ENCODE measurements around the gene EMP3. TPM values are rescaled to one million over a fixed set of nuclear protein-coding genes. Genes with fewer than 3 reads are reported as not detected.

Gene EMP3
- total and polyA plus RNA-seq, 9 of the 15 experiments (the other 6 are each of a cell fraction or from before 2014, with no cell fraction given), result 123 to 386 (median 296) TPM

DNA sequence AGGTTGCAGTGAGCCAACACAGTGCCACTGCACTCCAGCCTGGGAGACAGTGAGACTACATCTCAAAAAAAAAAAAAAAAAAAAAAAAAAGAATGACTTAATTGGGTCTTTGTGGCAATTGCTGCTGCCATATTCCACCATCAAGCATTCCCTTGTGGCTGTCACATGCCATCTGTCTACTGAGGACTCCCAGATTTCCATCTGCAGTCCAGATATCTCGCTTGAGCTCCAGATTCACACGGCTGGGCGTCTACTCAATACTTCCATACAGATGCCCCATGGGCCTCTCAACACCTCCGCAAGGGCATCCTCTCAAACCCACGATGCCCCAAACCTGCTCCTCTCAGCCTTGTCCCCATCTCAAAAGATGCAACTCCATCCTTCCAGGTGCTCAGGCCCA, 25.5 kb downstream of the EMP3 start:
- no peak overlapping the region for H2AFZ ChIP-seq (ENCODE audit: low read depth, low read length)
- DNase-seq (ENCODE audit: extremely low read depth in 1 of 4, low spot score in 3 of 4), result no peak
- TF ChIP-seq ILF3 (IDR thresholded peaks at IDR 0.05; ENCODE audit: borderline replicate concordance), result no peak
- no peak for TF ChIP-seq CBFB (CRISPR knock-in tag; IDR thresholded peaks at IDR 0.05)
- TF ChIP-seq, protein P1, sequence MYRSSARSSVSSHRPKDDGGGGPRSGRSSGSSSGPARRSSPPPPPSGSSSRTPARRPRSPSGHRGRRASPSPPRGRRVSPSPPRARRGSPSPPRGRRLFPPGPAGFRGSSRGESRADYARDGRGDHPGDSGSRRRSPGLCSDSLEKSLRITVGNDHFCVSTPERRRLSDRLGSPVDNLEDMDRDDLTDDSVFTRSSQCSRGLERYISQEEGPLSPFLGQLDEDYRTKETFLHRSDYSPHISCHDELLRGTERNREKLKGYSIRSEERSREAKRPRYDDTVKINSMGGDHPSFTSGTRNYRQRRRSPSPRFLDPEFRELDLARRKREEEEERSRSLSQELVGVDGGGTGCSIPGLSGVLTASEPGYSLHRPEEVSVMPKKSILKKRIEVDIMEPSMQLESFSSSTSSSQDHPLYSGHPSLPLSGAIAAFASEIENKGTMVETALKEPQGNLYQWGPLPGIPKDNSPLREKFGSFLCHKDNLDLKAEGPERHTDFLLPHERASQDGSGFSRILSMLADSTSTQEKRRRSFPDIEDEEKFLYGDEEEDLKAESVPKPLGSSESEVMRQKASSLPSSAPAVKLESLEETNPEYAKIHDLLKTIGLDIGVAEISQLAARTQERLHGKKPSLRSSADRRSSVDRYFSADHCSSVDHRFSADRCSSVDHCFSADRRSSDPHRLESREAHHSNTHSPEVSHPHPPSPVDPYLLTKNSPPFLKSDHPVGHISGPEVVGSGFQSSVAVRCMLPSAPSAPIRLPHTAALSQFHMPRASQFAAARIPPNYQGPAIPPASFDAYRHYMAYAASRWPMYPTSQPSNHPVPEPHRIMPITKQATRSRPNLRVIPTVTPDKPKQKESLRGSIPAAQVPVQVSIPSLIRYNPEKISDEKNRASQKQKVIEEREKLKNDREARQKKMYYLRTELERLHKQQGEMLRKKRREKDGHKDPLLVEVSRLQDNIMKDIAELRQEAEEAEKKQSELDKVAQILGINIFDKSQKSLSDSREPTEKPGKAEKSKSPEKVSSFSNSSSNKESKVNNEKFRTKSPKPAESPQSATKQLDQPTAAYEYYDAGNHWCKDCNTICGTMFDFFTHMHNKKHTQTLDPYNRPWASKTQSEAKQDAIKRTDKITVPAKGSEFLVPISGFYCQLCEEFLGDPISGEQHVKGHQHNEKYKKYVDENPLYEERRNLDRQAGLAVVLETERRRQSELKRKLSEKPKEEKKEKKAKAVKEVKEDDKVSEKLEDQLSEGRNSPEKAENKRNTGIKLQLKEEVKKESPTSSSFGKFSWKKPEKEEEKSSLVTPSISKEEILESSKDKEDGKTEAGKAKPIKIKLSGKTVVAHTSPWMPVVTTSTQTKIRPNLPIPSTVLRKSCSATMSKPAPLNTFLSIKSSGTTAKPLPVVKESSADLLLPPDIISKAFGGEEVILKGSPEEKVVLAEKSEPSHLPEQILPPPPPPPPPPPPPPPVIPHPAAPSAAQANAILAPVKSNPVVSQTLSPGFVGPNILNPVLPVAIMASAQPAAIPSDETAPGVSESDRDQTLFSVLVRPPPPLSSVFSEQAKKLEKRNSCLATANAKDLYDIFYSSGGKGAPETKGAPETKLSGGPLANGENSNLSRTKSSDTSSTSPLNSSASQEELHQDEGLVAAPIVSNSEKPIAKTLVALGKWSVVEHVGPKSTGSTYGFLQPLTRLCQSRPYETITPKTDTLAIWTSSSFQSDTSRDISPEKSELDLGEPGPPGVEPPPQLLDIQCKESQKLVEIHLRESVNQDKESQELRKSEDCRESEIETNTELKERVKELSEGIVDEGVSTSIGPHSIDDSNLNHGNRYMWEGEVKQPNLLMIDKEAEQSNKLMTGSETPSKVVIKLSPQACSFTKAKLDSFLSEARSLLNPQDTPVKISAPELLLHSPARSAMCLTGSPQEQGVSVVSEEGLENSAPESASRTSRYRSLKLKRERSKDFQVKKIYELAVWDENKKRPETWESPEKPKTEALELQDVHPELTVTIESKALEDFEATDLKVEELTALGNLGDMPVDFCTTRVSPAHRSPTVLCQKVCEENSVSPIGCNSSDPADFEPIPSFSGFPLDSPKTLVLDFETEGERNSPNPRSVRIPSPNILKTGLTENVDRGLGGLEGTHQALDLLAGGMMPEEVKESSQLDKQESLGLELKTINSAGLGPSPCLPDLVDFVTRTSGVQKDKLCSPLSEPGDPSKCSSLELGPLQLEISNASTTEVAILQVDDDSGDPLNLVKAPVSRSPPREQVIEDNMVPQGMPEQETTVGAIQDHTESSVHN (IDR thresholded peaks at IDR 0.05; ENCODE audit: borderline replicate concordance in 1 of 2, low read depth in 1 of 2), result no peak
- no peak for TF ChIP-seq LEF1 (IDR thresholded peaks at IDR 0.05)
- no peak for TF ChIP-seq HDAC6 (IDR thresholded peaks at IDR 0.05; ENCODE audit: low read depth, low read length)
- in situ Hi-C loops (cut with MboI) (no loop called here), intact Hi-C loops (cut with micrococcal nuclease) (loop anchor here (1.0 kb wide), 1 partner anchor 233 kb away; no protein-coding TSS in a partner anchor)
- no peak for ATAC-seq
- no peak overlapping the region for H3K4me3 ChIP-seq
- no peaks in the 10 kb centered on the region for H3K9me3 ChIP-seq (replicated peaks; ENCODE audit: control insufficient read depth, insufficient read depth, low read depth, low read length)
- H3K27me3 ChIP-seq (ENCODE audit: control insufficient read depth in 2 of 2, insufficient read depth in 2 of 2, low read length in 2 of 2), result no peaks in the 10 kb centered on the region
- FAIRE-seq, result no peak
- no peaks in the 10 kb centered on the region for H4K20me1 ChIP-seq (replicated peaks; ENCODE audit: control insufficient read depth, insufficient read depth, low read length)
- H3K9ac ChIP-seq (ENCODE audit: insufficient read depth in 1 of 2, low read depth in 2 of 2, low read length in 2 of 2), result no peak overlapping the region
- no peak overlapping the region for H3K4me2 ChIP-seq (ENCODE audit: insufficient read depth, low read length)
- BruUV-seq (replicated peaks), result no TSS peak
- WGBS (ENCODE audit: insufficient coverage, low coverage, missing lambda C conversion rate), result 63% methylated on average over 5 of the region's 5 CpGs
- no peaks in the 10 kb centered on the region for H3K79me2 ChIP-seq (ENCODE audit: control insufficient read depth, insufficient read depth, low read length)
- no peaks in the 10 kb centered on the region for H3K36me3 ChIP-seq (ENCODE audit: control insufficient read depth, insufficient read depth, low read length)
- peaks cover 9 to 13% of the 10 kb centered on the region in 2 experiments; a peak in 4 of 5 replicates for H3K4me1 ChIP-seq (replicated peaks in 1 of 2; ENCODE audit: control insufficient read depth in 2 of 2, insufficient read depth in 2 of 2, low read length in 2 of 2)
- ChIA-PET POLR2A (interaction anchor here (0.6 to 1.0 kb wide), 3 partner anchors 12 to 65 kb away, joined by 3 to 8 read pairs (median 4); partner anchors contain the start of gene TMEM143), CTCF (ENCODE audit: low intra/inter-chr PET ratio) (no interaction called here)
- no peaks in the 10 kb centered on the region for H3K9me1 ChIP-seq (ENCODE audit: control insufficient read depth, insufficient read depth, low read length)
- no peak overlapping the region for H3K27ac ChIP-seq (ENCODE audit: extremely low read depth, low read depth, low read length)

Data from K562 (cell line).